CD1c-positive myeloid dendritic cell (primary cell): ENCODE results near the gene RBPMS2.
"Not testable (repeated sequence)": the region's sequence is repeated elsewhere in the genome, so short reads cannot be mapped to it uniquely, and the experiment has no call there.

ENCODE experiments used
- DNase-seq: peaks from one replicate; pipeline ENCODE4 v3.0.0-alpha.2; 2016; ENCODE audit errors: extremely low spot score

Gene RBPMS2

DNA sequence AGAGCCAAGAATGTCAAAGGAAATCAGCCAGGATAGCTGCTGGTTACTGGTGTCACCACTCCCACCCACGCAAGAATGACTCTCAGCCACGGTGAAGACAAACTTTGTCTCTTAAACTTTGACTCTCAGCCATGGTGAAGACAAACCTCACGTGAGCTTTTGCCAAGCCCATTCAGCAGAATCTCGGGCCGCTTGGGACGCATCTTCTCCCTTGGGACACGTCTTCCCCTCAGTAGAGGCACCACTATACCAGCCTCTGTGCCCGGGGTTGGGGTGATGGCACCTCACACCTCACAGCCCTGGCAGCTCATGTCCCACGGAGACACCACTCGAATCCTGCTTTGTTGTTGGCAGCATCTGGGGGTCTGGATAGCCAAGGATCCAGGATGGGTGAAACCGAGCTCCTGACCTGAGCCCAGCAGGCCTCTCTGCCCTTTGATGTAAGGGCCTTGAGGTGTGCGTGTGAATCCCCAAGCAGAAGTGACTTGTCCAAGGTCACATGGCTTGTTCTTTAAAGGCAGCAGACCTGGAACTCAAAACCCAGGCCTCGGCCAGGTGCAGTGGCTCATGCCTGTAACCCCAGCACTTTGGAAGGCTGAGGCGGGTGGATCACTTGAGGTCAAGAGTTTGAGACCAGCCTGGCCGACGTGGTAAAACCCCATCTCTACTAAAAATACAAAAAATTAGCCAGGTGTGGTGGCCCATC, 21.8 kb downstream of the RBPMS2 start:
- DNase-seq = no peak

DNA sequence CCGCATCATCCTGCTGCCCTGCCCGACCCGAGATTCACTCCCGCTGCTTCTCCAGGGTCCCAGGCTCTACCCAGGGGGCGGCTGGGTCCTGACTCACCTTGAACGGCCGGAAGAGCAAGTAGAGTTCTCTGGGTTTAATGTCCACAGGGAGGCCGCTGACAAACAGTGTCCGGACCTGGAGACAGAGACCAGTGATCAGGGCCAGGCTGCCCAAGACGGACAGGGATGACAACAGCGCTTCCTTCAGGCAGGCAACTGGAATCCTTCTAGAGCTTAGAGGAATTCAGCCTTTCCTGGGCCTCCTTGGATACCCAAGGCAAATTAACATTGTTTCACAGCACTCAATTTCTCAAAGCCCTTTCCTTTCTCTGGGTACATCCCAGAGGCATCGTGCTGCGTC, 23.9 kb downstream of the RBPMS2 start:
- no peak for DNase-seq

DNA sequence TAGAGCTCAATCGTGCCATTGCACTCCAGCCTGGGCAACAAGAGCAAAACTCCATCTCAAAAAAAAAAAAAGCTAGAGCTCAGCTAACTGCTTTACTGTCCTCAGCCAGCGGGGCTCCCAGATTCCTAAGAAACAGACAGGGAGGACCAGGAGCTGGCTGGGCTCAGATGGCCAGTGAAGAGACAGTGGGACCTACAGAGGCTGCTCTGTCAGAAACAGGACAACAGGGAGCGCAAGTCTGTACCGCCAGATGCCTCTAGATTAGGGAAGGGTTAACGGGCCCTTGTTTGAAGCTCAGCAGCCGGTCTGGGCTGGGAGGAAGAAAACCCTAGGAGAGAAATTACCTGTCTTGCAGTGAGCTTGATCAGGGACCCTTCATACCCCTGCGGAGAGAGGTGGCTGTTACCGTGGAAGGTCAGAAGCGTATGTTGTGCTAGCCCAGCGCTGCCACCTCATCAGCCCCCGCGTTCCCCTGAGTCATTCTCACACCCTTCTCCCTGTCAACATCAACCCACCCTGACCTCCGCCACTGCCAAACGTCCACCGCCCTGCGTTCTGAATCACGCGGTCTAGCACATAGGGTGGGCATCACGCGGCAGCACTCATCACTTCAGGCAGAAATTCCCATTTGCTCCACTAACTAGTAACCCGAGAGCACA, 25.3 kb downstream of the RBPMS2 start:
- DNase-seq = no peak

DNA sequence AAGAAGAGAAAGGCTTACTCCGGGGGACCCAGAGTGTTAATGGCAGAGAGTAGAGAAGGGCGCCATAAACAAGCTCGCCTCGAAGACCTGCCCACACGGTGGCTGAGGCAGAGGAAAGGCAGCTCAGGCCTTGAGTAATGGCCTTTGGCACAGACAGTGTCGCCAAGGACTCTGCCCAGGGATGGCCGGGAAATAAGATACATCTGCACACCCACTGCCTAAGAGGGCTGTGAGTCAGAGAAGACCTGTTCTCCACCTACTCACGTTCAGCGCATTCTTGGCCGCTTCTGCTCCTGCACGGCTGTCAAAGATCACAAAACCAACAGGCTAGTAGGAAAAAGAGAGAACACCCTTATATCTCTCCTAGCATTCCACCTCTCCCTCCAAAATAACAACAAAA, 26.2 kb downstream of the RBPMS2 start:
- no peak for DNase-seq

DNA sequence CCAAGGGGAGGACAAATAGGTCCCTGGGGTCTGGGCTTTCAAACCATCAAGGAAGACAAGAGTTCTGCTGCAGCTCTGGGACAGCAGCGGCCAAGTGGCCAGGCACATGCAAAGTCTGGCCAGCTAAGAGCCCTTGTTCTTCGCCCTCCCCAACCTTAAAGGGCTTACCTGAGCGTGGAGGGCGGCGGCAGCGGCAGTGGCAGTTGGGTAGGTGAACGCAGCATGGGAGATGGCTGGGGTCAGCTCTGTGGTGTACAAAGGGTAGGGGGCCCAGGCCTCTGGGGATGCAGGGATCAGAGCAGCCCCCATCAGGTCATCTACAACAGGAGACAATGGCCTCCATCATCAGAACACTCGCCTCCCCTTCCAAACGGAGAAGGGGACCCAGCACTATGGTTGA, 27.1 kb downstream of the RBPMS2 start:
- DNase-seq = no peak

DNA sequence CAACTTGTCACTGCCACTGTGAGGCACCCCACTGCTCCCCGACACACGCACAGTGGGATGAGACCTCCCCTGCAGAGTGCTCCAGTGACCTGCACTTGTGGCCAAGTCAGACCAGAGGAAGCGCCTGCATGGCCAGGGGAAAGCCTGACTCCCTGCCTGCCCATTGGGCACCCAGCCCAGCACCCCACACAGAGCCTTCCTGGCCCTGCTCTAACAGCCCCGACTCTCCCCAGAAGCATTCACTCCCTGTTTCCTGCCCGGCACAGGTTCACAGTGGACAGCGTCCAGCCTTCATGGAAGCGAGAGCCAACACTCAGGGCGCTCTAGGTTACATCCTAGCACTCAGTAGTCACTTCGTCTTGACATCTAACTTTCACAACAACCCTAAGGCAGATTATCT, 27.8 kb downstream of the RBPMS2 start:
- no peak for DNase-seq

DNA sequence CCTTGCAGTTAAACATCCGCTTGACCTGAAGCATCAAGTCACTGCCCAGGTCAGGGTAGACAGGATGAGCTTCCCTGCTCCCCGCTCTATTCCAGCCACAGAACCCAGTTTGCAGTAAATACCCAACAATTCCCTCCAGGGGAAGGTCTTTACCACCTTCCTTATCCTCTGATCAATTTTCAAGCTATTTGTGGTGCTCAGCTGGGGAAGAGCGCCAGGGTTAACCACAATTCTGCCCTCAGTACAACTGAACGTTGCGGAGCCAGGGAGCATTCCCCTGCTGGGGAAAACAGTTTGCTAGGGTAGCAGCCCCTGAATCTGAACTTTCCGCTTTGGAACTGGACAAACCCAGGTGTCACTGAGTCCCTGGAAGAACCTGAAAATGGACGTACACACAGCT, 28.5 kb downstream of the RBPMS2 start:
- no peak for DNase-seq

DNA sequence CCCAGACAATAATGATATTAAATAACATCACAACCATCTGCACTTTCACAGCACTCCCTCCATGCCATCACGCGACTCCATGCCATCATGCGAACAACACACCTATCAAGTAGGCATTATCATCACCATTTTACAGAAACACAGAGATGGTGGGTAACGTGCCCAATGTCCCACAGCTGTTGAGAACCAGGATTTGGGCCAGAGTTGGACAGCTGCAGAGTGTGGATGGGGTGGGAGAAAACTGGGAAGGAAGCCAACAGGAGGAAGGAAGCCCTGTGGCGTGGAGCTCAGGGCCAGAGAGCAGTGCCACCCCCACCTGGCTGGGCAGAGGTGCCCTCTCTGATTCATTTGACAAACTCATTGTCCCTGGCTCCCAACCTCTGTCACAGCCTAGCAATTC, 29.0 kb downstream of the RBPMS2 start:
- no peak for DNase-seq

DNA sequence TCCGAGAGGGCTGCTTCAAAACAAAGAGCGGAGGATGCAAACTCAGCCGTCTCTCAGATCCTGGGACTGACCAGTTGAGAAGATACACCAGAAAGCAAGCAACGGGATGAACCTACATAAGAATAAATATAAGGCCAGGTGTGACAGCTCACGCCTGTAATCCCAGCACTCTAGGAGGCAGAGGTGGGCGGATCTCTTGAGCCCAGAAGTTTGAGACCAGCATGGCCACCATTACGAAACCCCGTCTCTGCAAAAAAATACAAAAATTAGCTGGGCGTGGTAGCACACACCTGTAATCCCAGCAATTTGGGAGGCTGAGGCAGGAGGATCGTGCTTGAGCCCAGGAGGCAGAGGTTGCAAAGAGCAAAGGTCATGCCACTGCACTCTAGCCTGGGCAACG, 31.7 kb downstream of the RBPMS2 start:
- no peak for DNase-seq

DNA sequence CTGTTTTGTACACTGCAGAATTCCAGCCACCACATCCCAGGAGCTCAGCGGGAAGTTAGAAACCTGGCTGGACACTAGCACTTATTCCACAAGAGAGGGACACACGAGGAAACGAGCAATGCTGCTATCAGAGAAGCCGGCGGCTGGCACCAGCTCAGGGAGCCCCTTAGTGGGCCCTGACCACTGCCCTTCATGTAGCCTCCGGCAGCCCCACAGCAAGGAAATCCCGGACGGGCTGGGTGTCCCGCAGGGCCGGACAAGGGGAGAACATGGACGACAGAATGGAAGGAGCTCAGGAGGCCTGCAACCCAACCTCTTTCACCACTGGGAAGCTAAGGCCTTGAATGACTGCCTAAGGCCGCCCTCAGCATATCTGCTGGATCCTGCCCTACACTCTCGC, 32.5 kb downstream of the RBPMS2 start:
- DNase-seq = no peak

DNA sequence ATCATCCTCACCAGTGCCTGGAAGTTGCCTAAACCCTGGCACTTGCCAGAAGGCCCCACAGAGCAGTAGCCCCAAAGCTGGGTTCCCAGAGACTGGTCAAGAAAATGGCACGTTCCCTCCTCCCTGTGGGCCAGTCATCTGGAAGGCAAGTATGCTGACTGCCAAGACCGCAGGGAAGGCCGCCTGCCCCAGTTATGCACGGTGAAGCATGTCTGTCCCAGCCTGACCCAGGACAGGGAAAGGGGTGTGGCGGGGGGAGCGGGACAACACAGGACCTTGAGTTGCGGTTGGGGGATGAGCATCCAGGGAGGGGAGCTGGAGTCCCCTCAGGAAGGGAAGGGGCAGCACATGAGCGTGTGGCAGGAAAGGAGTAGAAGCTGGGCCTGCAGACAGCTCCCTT, 33.0 kb downstream of the RBPMS2 start:
- DNase-seq = no peak

DNA sequence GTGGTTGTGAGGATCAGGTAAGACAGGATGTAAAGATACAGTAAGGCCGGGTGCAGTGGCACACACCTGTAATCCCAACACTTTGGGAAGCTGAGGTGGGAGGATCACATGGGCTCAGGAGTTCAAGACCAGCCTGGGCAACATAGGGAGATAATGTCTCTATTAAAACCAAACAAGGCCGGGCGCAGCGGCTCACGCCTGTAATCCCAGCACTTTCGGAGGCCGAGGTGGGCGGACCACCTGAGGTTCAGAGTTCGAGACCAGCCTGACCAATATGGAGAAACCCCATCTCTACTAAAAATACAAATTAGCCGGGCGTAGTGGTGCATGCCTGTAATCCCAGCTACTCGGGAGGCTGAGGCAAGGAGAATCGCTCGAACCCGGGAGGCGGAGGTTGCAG, 33.7 kb downstream of the RBPMS2 start:
- not testable (repeated sequence) for DNase-seq

DNA sequence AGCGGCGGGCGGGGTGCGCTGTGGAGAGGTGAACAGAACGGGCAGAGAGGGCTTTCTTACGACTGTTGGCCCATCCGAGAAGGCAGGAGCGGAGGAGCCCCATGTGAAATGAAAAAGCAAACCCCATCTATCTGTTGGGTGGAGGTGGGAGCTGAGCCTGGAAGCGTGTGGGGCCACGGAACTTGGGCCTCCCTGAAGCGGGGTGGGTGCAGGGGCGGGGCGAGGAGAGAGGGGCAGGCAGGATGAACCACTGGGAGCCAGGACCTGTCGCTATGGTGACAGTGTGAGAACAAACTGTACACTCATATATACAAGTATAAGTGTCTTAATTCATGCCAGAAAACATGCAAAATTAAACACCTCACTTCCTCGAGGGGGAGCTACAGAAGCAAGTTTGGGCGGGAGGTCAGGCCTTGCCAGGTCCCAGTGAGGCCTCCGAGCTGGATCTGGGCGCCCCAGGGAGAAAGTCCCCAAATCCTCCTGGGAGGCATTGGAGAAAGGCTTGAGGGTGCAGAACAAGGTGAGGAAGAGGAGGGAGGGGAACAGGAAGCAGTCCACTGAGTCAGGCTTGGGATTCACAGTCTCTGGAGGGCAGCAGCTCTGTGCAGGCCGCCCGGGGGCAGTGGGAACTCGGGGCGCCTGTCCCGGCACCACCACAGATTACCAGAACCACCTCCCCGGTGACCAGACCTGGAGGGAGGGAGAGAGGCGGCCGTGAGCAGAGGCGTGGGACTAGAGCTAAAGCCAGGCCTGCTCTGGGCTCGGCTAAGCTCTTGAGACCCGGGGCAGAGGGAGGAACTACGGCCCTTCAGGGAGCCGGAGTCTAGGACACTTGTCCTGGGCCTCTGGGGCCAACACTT, 34.8 kb downstream of the RBPMS2 start:
- DNase-seq = no peak

DNA sequence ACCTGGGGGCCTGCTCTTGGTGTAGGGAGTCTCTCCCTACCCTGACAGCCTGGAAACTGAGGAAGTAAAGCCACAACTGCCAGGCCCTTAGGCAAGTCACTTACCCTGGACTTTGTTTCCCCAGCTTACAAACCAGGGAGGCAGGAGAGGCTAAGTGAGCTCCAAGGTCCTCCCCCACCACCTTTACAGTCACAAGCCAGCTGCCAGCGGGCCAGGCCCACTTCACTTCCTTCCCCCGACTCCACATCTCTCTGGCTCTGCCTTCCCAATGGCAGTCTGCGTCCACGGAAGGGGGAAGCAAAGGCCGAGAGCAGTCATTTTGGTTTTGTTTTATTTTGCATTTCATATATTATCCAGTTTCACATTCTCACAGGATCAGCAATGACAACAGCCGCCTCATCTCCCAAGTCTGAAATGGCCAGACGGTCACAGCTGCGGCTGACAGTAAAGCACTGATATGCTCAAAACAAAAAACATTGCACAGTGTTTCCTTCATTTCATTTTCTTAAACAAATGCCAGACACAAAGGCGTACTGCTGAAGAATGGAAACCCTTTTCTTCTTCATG, 35.7 kb downstream of the RBPMS2 start:
- no peak for DNase-seq

DNA sequence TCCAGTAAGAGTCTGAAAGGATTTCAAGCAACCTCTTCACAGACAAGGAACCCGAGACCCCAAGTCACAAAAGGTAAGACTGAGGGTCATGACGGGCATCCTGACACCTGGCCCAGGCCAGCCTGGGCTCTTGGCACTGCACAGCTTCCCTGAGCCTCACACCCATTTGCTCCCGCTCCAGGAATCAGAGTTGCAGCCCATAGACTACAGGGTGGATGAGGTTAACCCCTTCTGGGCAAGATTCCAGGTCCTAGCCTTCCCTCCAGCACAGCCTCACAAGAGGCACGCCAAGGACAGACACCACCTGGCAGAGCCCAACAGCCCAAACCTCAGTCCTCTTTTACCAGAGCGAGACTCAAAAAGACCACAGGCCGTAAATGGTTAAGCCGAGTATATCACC, 36.2 kb downstream of the RBPMS2 start:
- no peak for DNase-seq

DNA sequence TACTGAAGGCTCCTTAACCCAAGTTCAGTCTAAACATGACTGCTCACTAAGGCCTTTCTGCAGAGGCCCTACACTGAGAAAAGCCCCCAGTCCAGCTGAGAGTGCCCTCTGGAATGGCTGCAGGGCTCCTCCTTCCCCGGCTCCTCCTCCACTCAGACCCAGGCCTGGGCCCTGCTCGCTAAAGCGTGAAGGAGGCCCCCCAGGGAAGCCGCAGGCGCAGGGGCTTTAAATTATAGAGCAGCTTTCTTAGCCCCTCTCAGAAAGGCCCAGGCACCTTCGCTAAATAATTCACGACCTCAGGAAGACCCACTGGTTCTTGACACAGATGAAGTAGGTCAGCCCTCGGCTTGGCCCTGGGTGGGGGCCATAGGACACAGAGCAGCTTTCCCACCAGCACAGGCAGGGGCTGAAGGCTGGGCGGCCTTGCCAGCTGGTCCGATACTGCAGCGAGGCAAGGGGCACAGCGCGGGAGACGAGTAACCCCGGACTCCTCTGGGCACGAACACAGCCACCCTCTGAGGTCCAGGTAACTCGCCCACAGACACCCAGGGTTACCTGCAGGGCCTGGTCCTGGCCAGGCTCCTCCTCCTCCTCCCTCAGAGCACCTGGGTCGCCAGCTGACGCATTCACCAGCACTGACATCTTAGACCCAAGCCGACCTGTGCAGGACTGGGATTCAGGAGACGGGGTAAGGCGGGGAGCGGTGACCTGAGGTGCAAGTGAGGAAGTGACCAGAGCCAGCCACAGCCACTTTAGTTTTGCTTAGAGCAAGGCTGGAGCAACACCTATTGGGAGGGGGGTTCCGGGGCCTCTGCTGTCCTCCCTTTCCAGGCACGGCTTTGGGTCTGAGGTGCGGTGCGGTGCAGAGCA, 36.9 kb downstream of the RBPMS2 start:
- no peak for DNase-seq

DNA sequence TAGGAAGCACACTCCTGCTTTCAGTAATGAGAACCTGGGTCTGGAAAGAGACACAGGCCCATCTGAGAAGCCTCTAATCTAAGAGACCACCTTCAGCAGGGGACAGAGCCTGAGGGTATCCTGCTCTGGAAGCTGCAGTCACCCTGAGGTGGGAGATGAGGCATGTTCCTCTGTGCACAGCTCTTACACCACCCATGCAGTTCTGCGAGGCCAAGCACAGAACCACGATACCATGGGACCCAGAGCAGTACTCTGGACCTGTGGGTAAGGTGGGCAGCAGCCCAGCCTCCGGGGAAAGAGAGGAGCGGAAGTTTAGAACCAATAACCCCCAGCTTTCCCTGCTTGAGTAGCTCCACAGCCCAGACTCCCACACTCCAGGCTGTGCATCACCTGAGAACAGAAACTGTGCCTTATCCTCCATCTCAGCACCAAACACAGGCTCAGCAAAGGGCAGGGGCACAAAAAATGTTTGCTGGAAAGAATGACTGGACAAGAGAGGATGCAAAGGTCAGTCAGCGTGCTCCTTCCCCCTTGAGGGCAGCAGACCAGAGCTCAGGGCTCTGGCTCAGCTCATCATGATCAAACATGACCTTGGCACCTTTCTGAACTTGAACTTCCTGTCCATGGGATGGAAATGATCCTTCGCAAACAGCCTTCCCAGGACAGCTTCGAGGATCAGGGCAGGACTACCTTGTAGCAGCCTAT, 43.1 kb downstream of the RBPMS2 start:
- no peak for DNase-seq

DNA sequence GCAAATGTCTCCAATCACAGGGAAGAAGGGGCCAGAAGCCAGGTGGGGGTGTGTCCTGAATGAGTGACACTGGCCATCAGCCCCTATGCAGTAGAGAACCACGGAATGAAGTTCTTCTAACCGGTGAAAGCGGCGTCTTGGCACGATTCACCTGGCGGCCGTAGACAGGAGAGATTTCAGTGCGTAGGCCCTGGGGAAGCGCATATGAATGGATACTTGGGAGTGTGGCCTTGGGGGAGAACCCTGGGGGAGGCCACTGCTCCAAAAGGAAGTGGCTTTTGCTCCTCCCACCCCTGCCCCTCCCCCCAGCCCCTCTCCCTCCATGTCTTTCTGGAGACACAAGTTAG, 43.6 kb downstream of the RBPMS2 start:
- no peak for DNase-seq

DNA sequence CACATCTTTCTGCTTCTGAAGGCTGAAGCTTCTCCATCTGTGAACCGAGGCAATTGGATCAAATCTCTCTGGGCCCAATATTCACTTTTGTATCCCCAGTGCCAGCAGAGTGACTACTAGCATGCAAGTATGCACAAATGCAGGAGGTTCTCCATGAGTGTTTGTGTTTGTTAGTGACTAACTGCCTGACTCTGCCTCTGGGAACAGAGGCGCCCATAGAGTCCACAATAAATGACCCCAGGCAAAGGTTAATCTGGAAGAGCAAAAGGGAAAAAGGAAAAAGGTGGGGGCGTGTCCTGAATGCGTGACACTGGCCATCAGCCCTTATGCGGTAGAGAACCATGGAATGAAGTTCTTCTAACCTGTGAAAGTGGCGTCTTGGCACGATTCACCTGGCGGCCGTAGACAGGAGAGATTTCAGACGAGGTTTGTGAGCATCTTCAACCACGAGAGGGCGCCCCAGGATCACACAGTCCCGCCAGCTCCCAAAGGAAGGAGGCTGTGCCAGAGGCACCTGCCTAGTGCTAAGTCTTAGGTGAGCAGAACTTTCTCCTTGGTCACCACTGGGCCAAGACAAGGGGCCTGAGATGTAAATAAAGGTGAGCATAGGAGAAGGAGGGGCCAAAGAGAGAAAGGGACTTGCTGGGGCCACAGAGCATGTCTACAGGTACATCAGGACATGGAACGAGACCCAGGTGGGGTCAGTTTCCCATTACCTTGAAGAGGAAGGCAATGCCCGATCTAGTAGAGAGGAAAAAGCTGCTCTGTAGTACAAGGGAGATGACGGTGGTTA, 44.2 kb downstream of the RBPMS2 start:
- peak; percentile 86 for DNase-seq

DNA sequence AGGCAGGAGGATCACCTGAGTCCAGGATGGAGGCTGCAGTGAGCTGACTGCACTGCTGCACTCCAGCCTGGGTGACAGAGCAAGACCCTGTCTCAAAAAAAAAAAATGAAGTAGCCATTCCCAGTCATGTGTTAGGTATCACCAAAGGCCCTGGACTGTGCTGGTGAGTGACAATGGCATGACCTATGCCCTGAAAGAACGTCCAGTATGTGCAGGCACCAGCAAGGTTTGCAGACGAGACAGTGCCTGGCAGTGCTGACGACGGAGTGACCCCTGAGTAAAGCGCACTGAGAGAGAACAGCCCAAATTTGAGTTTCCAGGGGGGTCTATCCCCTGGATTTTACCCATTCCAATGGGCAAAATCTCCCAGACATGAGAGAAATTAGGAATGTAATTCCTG, 45.2 kb downstream of the RBPMS2 start:
- no peak for DNase-seq
